K562 (cell line): ENCODE data around the gene RACK1.

Experiments
- BHLHE40 ChIP-seq: IDR thresholded peaks from 2 replicates; pipeline ENCODE4 v1.6.1; 2011; ENCODE audit warnings: low read length, improper control_type of control experiment
- CBX2 ChIP-seq: fragments of 200-600 bp; sonication (generic); IDR thresholded peaks from one replicate; pipeline ENCODE4 v1.6.1; 2012; ENCODE audit warnings: mild to moderate bottlenecking, low read length, inconsistent platforms; ENCODE audit not compliant: insufficient read depth, poor library complexity, severe bottlenecking
- KDM4B ChIP-seq, 2 experiments: fragments of 450-650 bp in 1 of 2; sonication (generic) in 1 of 2; IDR thresholded peaks; 2 replicates each; pipeline ENCODE4 v1.6.1; 2016 to 2017; ENCODE audit warnings: borderline replicate concordance in 2 of 2, antibody characterized with exemption in 1 of 2, low read depth in 1 of 2, mild to moderate bottlenecking in 1 of 2
- NCOA6 ChIP-seq: fragments of 450-650 bp; IDR thresholded peaks from 2 replicates; pipeline ENCODE4 v1.6.1; 2017; ENCODE audit warnings: mild to moderate bottlenecking
- POLR2AphosphoS2 ChIP-seq: IDR thresholded peaks from 2 replicates; pipeline ENCODE4 v1.6.1; 2012; ENCODE audit warnings: low read length, improper control_type of control experiment
- RFX5 ChIP-seq: IDR thresholded peaks from 2 replicates; pipeline ENCODE4 v1.6.1; 2011; ENCODE audit warnings: low read depth, mild to moderate bottlenecking, improper control_type of control experiment, low read length
- TF ChIP-seq, protein P1 (sequence below): fragments of 250-450 bp; sonication (Bioruptor Pico); IDR thresholded peaks from 2 replicates; pipeline ENCODE4 v1.8.0; 2021; ENCODE audit warnings: mild to moderate bottlenecking, moderate library complexity

DNA sequence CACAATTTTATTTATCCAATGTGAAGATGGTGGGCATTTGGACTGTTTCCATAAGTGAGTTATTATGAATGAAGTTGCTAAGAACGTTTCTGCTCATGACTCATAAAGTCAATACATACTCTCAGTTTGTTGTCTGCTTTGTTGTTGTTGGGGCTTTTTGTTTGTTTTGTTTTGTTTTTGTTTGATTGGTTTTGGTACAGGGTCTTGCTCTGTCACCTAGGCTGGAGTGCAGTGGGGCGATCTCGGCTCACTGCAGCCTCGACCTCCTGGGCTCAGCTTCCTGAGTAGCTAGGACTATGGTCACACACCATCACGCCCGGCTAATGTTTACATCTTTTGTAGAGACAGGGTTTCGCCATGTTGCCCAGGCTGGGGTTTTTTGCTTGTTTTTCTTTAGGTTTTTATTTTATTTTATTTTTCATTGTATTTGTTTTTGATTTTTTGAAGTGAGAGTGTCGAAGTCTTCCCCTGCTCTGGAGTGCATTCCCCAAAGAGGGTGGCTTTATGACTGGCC is 56.7 kb downstream of the RACK1 start:
- TF ChIP-seq CBX2 (no peak), POLR2AphosphoS2 (no peak), RFX5 (no peak), KDM4B (IDR thresholded peaks at IDR 0.05; ENCODE audit: borderline replicate concordance in 2 of 2, low read depth in 1 of 2) (no peak), NCOA6 (no peak), BHLHE40 (no peak)
- TF ChIP-seq, protein P1, sequence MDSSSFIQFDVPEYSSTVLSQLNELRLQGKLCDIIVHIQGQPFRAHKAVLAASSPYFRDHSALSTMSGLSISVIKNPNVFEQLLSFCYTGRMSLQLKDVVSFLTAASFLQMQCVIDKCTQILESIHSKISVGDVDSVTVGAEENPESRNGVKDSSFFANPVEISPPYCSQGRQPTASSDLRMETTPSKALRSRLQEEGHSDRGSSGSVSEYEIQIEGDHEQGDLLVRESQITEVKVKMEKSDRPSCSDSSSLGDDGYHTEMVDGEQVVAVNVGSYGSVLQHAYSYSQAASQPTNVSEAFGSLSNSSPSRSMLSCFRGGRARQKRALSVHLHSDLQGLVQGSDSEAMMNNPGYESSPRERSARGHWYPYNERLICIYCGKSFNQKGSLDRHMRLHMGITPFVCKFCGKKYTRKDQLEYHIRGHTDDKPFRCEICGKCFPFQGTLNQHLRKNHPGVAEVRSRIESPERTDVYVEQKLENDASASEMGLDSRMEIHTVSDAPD = no peak
